ENCODE results near the gene ZBTB6.
"Not testable (repeated sequence)": the region's sequence is repeated elsewhere in the genome, so short reads cannot be mapped to it uniquely, and the experiment has no call there.

ZBTB6 gene

DNA sequence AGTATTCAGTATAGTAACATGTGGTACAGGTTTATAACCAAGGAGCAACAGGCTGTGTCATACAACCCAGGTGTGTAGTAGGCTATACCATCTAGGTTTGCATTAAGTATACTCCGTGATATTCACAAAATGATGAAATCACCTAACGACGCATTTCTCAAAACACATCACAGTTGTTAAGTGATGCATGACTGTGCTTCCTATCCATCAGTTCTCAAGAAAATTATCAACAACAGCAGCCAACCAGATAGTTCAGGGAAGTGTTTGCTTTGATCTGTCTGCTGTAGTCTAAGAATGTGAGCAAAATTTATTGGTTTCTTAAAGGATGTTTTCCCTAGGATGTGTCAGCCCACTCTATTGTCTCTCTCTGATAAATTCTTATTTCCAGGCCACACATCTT lies 10.8 kb upstream of the ZBTB6 start:
- no peak for DNase-seq

GRCh38 chr9:122922713-122923112 lies 9.6 kb upstream of the ZBTB6 start:
- no peak for DNase-seq

DNA sequence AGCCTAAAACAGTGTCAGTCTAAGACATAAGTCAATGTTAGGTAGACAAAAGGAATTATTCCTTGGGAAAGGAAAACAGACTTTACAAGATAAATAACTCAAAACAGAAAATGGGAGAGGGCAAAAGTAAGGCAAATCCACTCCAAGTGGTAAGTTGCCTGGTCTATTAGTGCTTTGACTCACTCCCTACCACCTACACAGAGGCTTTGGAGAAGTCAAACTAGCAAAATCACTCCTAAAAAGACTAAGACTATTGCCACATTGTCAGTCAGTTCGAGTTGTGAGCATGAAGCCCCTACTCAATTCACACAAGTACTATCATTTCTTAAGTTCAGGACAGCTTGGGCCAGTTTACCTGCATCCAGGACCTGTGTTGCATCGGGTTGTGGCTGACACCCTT lies 5.2 kb upstream of the ZBTB6 start:
- DNase-seq = no peak

- DNase-seq = no peak
These were observed 506 bp downstream of the ZBTB6 start for GRCh38 chr9:122912671-122912963.

DNA sequence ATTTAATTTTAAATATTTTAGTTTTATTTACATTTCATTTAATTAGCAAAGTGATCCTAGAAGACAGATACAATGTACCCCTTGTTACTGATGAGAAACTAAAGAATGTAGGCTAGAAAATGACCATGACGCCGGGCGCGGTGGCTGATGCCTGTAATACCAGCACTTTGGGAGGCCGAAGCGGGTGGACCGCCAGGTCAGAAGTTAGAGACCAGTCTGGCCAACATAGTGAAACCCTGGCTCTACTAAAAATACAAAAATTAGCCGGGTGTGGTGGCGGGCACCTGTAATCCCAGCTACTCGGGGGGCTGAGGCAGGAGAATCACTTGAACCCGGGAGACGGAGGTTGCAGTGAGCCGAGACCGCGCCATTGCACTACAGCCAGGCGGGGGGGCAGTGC lies 7.0 kb downstream of the ZBTB6 start:
- DNase-seq = not testable (repeated sequence)

DNA sequence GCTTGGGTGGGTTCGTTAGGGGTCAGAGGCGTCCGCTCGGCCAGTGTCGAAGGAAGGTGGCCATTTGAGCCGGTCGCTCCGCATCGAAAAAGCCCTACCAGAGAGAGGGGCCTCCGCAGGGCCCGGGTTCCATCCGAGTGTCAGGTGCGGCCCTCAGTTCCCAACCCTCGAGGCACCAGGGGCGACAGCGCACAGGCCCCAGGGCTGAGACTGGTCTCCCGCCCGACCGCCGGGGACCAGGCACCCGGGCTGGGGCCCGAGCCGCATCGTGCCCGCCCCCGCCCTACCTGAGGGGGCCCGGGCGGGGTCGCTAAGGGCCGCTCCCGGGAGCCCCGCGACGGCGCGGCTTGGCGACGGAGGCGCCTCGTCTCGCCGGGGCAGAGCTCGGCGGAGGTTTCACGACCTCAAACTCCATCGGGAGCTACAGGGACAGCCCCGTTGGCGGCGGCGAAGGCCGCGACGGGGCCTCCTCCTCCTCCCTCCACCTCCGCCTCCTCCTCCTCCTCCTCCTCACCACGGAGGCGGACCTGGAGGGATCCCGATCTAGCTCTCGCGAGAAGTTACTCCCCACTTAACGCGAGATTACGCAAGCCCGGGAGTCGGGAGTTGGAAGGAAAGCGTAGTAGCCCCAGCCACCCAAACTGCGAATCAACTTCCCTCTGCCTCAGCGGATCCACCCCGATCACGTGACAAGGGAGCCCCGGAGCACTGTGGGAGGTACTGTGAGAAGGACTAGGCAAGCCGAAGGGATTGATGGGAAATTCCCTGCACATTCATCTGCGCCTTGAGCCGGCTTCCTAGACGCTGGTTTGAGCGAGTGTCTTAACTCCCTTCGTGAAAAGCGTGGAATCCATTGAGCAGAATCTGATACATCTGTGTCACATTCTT lies 8.1 kb downstream of the ZBTB6 start, which contains the start of gene RC3H2:
Gene RC3H2 (minus strand): TSS at position 537 of the 888 bp plus-strand sequence. CDS start 7,850 bp downstream, outside the sequence.
- DNase-seq = peak; percentile 94

GRCh38 chr9:122904466-122904822 lies 8.7 kb downstream of the ZBTB6 start:
- DNase-seq = peak; percentile 17

- no peak for DNase-seq
These were observed 12.3 kb downstream of the ZBTB6 start for GRCh38 chr9:122900791-122901190.

DNA sequence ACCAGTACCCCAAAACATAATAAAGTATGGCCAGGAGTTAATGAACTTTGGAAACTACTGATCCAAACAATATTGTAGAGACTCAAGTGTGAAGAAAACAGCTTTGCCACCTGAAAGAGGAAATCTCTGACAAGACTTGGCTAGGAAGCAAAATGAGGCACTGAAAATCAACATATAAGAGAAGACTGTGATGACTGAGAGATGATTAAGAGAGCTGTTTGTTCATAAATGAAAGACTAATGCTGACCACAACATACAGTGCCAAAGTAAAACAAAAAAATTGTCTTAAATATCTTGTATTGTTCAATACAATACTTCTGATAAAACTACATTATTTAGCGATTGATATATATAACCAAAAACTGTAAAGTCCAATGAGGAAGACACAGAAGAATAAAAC lies 15.2 kb downstream of the ZBTB6 start:
- no peak for DNase-seq

- DNase-seq = no peak
These were observed 24.6 kb downstream of the ZBTB6 start for GRCh38 chr9:122888480-122888879.

- no peak for DNase-seq
These were observed 30.0 kb downstream of the ZBTB6 start for GRCh38 chr9:122883125-122883524.

- no peak for DNase-seq
These were observed 33.7 kb downstream of the ZBTB6 start for GRCh38 chr9:122879443-122879842.

DNA sequence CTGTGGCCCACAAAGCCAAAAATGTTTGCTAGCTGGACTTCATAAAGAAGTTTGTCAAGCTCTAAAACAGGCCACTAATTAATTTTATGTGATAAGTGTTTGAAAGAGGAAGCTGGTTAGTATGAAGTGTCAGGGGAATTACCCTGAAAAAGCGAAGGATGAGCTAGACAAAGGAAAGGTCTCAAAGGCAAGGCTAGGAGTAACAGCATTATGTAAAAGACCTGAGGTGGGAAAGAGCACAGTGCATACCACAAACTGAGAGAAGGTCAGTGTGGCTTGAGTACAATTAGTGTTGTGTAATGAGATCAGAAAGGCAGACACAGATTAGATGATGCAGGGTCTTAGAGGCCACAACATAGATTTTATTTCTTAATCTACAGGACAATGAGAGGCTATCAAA lies 37.6 kb downstream of the ZBTB6 start:
- no peak for DNase-seq

DNA sequence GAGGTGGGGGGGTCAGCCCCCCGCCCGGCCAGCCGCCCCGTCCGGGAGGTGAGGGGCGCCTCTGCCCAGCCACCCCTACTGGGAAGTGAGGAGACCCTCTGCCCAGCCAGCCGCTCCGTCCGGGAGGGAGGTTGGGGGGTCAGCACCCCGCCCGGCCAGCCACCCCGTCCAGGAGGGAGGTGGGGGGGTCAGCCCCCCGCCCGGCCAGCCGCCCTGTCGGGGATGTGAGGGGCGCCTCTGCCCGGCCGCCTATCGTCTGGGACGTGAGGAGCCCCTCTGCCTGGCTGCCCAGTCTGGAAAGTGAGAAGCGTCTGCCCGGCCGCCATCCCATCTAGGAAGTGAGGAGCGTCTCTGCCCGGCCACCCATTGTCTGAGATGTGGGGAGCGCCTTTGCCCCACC lies 45.8 kb downstream of the ZBTB6 start:
- not testable (repeated sequence) for DNase-seq

DNA sequence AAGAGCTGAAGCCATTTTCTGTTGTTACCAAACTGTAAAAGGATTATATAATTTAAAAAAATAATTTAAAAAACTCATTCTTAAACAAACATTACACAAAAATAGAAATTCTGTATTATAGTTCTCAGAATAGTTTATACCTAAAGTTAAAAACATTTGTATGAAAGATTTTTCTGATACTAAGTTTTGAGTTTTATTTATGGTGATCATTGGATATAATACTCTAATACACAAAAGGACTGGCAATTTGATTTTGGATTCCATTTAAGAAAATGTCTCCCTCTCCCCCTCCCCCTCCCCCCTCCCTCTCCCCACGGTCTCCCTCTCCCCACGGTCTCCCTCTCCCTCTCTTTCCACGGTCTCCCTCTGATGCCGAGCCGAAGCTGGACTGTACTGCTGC lies 47.0 kb downstream of the ZBTB6 start:
- DNase-seq = no peak

- no peak for DNase-seq
These were observed 47.8 kb downstream of the ZBTB6 start for GRCh38 chr9:122865300-122865699.

DNA sequence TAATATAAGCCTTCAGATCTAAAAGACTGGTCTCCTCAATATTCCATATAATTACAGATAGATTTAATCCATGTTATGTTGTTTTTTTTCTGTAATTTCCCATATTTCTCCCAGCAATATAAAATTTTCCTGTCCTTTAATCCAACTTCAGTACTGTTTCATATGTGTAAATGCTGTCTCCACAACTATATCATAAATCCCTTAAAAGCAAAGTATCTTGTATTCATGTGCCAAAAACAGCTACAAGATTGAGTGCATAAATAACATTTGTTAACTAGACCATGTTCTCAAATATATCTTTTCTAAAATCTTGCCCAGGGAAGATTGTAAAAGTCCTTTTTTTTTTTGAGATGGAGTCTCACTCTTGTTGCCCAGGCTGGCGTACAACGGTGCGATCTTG lies 49.7 kb downstream of the ZBTB6 start:
- DNase-seq = no peak

DNA sequence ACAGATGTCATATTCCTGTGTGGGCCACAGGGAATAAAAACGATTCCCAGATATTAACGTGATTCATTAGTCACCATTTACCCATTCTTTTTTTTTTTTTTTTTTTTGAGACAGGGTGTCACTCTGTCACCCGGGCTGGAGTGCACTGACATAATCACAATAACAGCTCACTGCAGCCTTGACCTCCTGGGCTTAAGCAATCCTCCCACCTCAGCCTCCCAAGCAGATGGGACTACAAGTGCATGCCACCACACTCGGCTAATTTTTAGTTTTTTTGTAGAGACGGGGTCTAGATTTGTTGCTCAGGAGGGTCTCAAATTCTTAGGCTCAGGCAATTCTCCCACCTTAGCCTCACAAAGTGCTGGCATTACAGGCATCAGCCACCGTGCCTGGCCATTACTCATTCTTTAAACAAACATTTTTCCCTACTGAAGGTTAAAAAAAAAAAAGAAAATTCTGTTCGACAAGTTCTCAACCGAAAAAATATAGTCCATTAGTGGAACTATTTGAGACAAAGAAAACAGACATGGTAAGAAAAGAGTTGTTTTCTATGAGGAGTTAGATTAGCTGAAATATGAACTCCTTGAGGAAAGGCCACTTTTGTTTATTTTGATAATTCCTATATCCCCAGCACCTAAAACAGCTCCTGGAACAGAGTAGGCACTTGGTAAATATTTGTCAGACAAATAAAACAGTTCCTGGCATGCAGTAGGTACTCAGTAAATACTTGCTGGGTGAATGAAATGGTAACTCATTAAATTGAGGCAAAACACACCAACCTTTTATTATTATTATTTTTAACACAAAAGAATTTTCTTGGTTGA lies 52.6 kb downstream of the ZBTB6 start:
- DNase-seq = no peak

Measured in activated naive CD4-positive, alpha-beta T cell treated with anti-CD3 and anti-CD28 coated beads, Interleukin-2, amount 50 U/mL, for 16 hours (primary cell).